HepG2 (cell line): ENCODE measurements around the gene GALNT17.

Experiments
- ATF1 ChIP-seq: IDR thresholded peaks from 2 replicates; pipeline ENCODE4 v1.6.1; 2016; ENCODE audit warnings: mild to moderate bottlenecking, control low read depth
- BRF2 ChIP-seq: sonication (generic); formaldehyde crosslinking; IDR thresholded peaks from 2 replicates; pipeline ENCODE4 v1.8.1; 2022; ENCODE audit warnings: mild to moderate bottlenecking, missing genetic modification reagents
- CTCF ChIP-seq: sonication (generic); formaldehyde crosslinking; IDR thresholded peaks from 2 replicates; pipeline ENCODE4 v1.5.0; 2020; ENCODE audit warnings: mild to moderate bottlenecking, missing genetic modification reagents, moderate library complexity
- HNF4A ChIP-seq: sonication (generic); formaldehyde crosslinking; IDR thresholded peaks from 2 replicates; pipeline ENCODE4 v1.4.0; 2020; ENCODE audit warnings: missing genetic modification reagents
- NFIC ChIP-seq: IDR thresholded peaks from 2 replicates; pipeline ENCODE4 v1.6.1; 2012; ENCODE audit warnings: mild to moderate bottlenecking, low read length, inconsistent platforms
- REST ChIP-seq, 2 experiments: IDR thresholded peaks; 2 replicates each; pipeline ENCODE4 v1.6.1; 2011 to 2012; ENCODE audit warnings: low read length in 2 of 2, borderline replicate concordance in 1 of 2, low read depth in 1 of 2, mild to moderate bottlenecking in 1 of 2, moderate library complexity in 1 of 2
- UBTF ChIP-seq: sonication (generic); formaldehyde crosslinking; IDR thresholded peaks from 2 replicates; pipeline ENCODE4 v1.4.0; 2020; ENCODE audit warnings: mild to moderate bottlenecking, missing genetic modification reagents
- ZBTB3 ChIP-seq: sonication (generic); formaldehyde crosslinking; IDR thresholded peaks from 2 replicates; pipeline ENCODE4 v1.4.0; 2020; ENCODE audit warnings: low read depth, mild to moderate bottlenecking, moderate library complexity, missing genetic modification reagents, borderline replicate concordance
- ZNF33B ChIP-seq: sonication (generic); formaldehyde crosslinking; IDR thresholded peaks from 2 replicates; pipeline ENCODE4 v1.5.1; 2020; ENCODE audit warnings: mild to moderate bottlenecking, missing genetic modification reagents
- ZNF567 ChIP-seq: sonication (generic); formaldehyde crosslinking; IDR thresholded peaks from 2 replicates; pipeline ENCODE4 v1.8.1; 2023; ENCODE audit warnings: mild to moderate bottlenecking, missing genetic modification reagents, borderline replicate concordance
- ZNF704 ChIP-seq: sonication (generic); formaldehyde crosslinking; IDR thresholded peaks from 2 replicates; pipeline ENCODE4 v1.8.1; 2023; ENCODE audit warnings: mild to moderate bottlenecking, inconsistent platforms, moderate library complexity, missing genetic modification reagents, borderline replicate concordance
- ZNF740 ChIP-seq: sonication (generic); formaldehyde crosslinking; IDR thresholded peaks from 2 replicates; pipeline ENCODE4 v1.4.0; 2020; ENCODE audit warnings: missing genetic modification reagents
- ZNF780A ChIP-seq: sonication (generic); formaldehyde crosslinking; IDR thresholded peaks from 2 replicates; pipeline ENCODE4 v1.8.0; 2022; ENCODE audit warnings: mild to moderate bottlenecking, missing genetic modification reagents, moderate library complexity

- TF ChIP-seq ZNF740 (no peak), NFIC (no peak), CTCF (CRISPR knock-in tag) (no peak), ZNF33B (CRISPR knock-in tag) (no peak), ZBTB3 (CRISPR knock-in tag) (no peak), REST (IDR thresholded peaks at IDR 0.05; ENCODE audit: borderline replicate concordance in 1 of 2, low read depth in 1 of 2, low read length in 2 of 2) (no peak), ZNF567 (CRISPR knock-in tag) (no peak), BRF2 (no peak), ZNF704 (CRISPR knock-in tag) (no peak), UBTF (CRISPR knock-in tag) (no peak), HNF4A (CRISPR knock-in tag) (no peak), ATF1 (CRISPR knock-in tag) (no peak), ZNF780A (CRISPR knock-in tag) (no peak)
Observed at GRCh38 chr7:71616217-71616616, 484.3 kb downstream of the GALNT17 start.
